HEK293 (cell line): ENCODE measurements around the gene AGRN.
"Not testable (repeated sequence)": the region's sequence is repeated elsewhere in the genome, so short reads cannot be mapped to it uniquely, and the experiment has no call there.

Experiments used
- CTCF ChIP-seq: fragments of 450-650 bp; formaldehyde crosslinking; IDR thresholded peaks from 2 replicates; pipeline ENCODE4 v1.5.1; 2016; ENCODE audit warnings: missing biosample characterization, missing genetic modification characterization
- HOXD13 ChIP-seq: sonication (generic); formaldehyde crosslinking; IDR thresholded peaks from 2 replicates; pipeline ENCODE4 v1.8.0; 2022; ENCODE audit warnings: missing genetic modification reagents, borderline replicate concordance
- KLF16 ChIP-seq: fragments of 450-650 bp; formaldehyde crosslinking; IDR thresholded peaks from 2 replicates; pipeline ENCODE4 v1.5.1; 2017; ENCODE audit warnings: missing biosample characterization, missing genetic modification characterization
- MZF1 ChIP-seq: fragments of 450-650 bp; formaldehyde crosslinking; IDR thresholded peaks from 2 replicates; pipeline ENCODE4 v1.5.1; 2017; ENCODE audit warnings: missing biosample characterization, missing genetic modification characterization, borderline replicate concordance
- REST ChIP-seq: fragments of 450-650 bp; formaldehyde crosslinking; IDR thresholded peaks from 2 replicates; pipeline ENCODE4 v1.5.1; 2016; ENCODE audit warnings: missing biosample characterization, missing genetic modification characterization
- ZXDB ChIP-seq: fragments of 450-650 bp; formaldehyde crosslinking; IDR thresholded peaks from 2 replicates; pipeline ENCODE4 v1.5.1; 2016; ENCODE audit warnings: missing biosample characterization, missing genetic modification characterization

- not testable (repeated sequence) for TF ChIP-seq REST (tag by site-specific recombination); ZXDB; MZF1; CTCF (tag by site-specific recombination); HOXD13 (CRISPR knock-in tag); KLF16 (tag by site-specific recombination)
Observed at GRCh38 chr1:976791-977190, 43.1 kb upstream of the AGRN start.
